GM19438 (cell line): ENCODE data around the gene TMEM204.
A peak's percentile ranks its signal among the peaks of the same experiment; 100 is the strongest.

ENCODE experiments used
- ATAC-seq: cut with Tn5 transposase; IDR thresholded peaks from one replicate; pipeline ENCODE4 v1.9.1; 2021; ENCODE audit warnings: low read depth; ENCODE audit not compliant: unreplicated experiment

The TMEM204 gene

GRCh38 chr16:1533443-1533951 is at the start of gene TMEM204:
TMEM204 (plus strand) TSS chr16:1533666; CDS start chr16:1534276, 610 bp downstream.
- no peak for ATAC-seq

GRCh38 chr16:1485847-1486496 is 47.5 kb upstream of the TMEM204 start:
- no peak for ATAC-seq

- no peak for ATAC-seq
These were observed 46.7 kb upstream of the TMEM204 start for GRCh38 chr16:1486551-1487390.

GRCh38 chr16:1487395-1488053 is 45.9 kb upstream of the TMEM204 start:
- ATAC-seq, result no peak

GRCh38 chr16:1488054-1488601 is 45.3 kb upstream of the TMEM204 start:
- ATAC-seq, result no peak

GRCh38 chr16:1488619-1489018 is 44.8 kb upstream of the TMEM204 start, which contains the start of gene PTX4:
PTX4 (minus strand) TSS chr16:1488944; CDS start chr16:1488909, 35 bp downstream.
- ATAC-seq, result no peak

GRCh38 chr16:1489077-1489476 is 44.4 kb upstream of the TMEM204 start:
- ATAC-seq, result no peak

- no peak for ATAC-seq
These were observed 42.1 kb upstream of the TMEM204 start for GRCh38 chr16:1491327-1491726.

- ATAC-seq, result no peak
These were observed 41.2 kb upstream of the TMEM204 start for GRCh38 chr16:1492082-1492922.

GRCh38 chr16:1492923-1493745 is 40.3 kb upstream of the TMEM204 start, which contains the start of gene TELO2:
TELO2 (plus strand) TSS chr16:1493360; CDS start chr16:1494282, 922 bp downstream.
- peak; percentile 59 for ATAC-seq

- no peak for ATAC-seq
These were observed 39.7 kb upstream of the TMEM204 start for GRCh38 chr16:1493746-1494094.

GRCh38 chr16:1494129-1494640 is 39.3 kb upstream of the TMEM204 start:
- no peak for ATAC-seq

GRCh38 chr16:1494711-1495110 is 38.8 kb upstream of the TMEM204 start:
- no peak for ATAC-seq

- ATAC-seq, result no peak
These were observed 38.1 kb upstream of the TMEM204 start for GRCh38 chr16:1495211-1495888.

GRCh38 chr16:1495889-1496262 is 37.6 kb upstream of the TMEM204 start:
- no peak for ATAC-seq

GRCh38 chr16:1496464-1496863 is 37.0 kb upstream of the TMEM204 start:
- ATAC-seq, result no peak

- no peak for ATAC-seq
These were observed 36.4 kb upstream of the TMEM204 start for GRCh38 chr16:1497014-1497598.
